Karpas-422 (cell line): Measurements from ENCODE around the gene TOP3B. TPM values are rescaled to one million over a fixed set of nuclear protein-coding genes. Genes with fewer than 3 reads are reported as not detected.

ENCODE experiments used
- DNase-seq: peaks from one replicate; pipeline ENCODE4 v3.0.0-alpha.2; 2015
- H2AFZ ChIP-seq: fragments of 200-600 bp; sonication (generic); 2 replicates; pipeline ENCODE4 v1.6.1; 2014; ENCODE audit warnings: antibody characterized with exemption, low read length, mixed read lengths
- H3K27ac ChIP-seq: fragments of 200-600 bp; sonication (generic); 2 replicates; pipeline ENCODE4 v1.5.1; 2014; ENCODE audit warnings: mild to moderate bottlenecking, low read length, moderate library complexity
- H3K27me3 ChIP-seq: fragments of 200-600 bp; sonication (generic); 2 replicates; pipeline ENCODE4 v1.6.1; 2014; ENCODE audit warnings: low read length, mixed read lengths
- H3K36me3 ChIP-seq: fragments of 200-600 bp; sonication (generic); 2 replicates; pipeline ENCODE4 v1.6.1; 2014; ENCODE audit warnings: low read length, mixed read lengths; ENCODE audit not compliant: insufficient read depth
- H3K4me1 ChIP-seq: fragments of 200-600 bp; sonication (generic); 2 replicates; pipeline ENCODE4 v1.6.1; 2014; ENCODE audit warnings: mild to moderate bottlenecking, low read length, mixed read lengths
- H3K4me2 ChIP-seq: fragments of 200-600 bp; sonication (generic); 2 replicates; pipeline ENCODE4 v1.6.1; 2014; ENCODE audit warnings: low read length, low read depth, mild to moderate bottlenecking; ENCODE audit not compliant: poor library complexity, severe bottlenecking
- H3K4me3 ChIP-seq: fragments of 200-600 bp; sonication (generic); 2 replicates; pipeline ENCODE4 v1.5.1; 2014; ENCODE audit warnings: mild to moderate bottlenecking, antibody characterized with exemption, low read length, mixed read lengths
- H3K79me2 ChIP-seq: fragments of 200-600 bp; sonication (generic); 2 replicates; pipeline ENCODE4 v1.6.1; 2014; ENCODE audit warnings: mild to moderate bottlenecking, low read length, mixed read lengths
- H3K9ac ChIP-seq: fragments of 200-600 bp; sonication (generic); 2 replicates; pipeline ENCODE4 v1.6.0; 2014; ENCODE audit warnings: low read length
- H3K9me2 ChIP-seq: fragments of 200-600 bp; sonication (generic), shearing (Covaris generic); replicated peaks from 2 replicates; pipeline ENCODE4 v1.6.0; 2014; ENCODE audit warnings: mild to moderate bottlenecking, low read length, moderate library complexity; ENCODE audit not compliant: insufficient read depth
- H3K9me3 ChIP-seq: fragments of 300-700, 200-600 bp; sonication (generic); 2 replicates; pipeline ENCODE4 v1.6.1; 2014; ENCODE audit warnings: low read length, mixed read lengths
- H4K20me1 ChIP-seq: fragments of 200-600 bp; sonication (generic); 2 replicates; pipeline ENCODE4 v1.6.1; 2014; ENCODE audit warnings: mild to moderate bottlenecking, antibody characterized with exemption, low read length, low read depth; ENCODE audit not compliant: insufficient read depth
- total RNA-seq: library from RNA; depleted of rRNA; stranded (reverse); fragments of >200 nt; shearing (Covaris generic); gene quantifications from 2 replicates; pipeline ENCODE4 v1.2.3, GENCODE V29; 2014; ENCODE audit warnings: low replicate concordance

The TOP3B gene
- total RNA-seq, 1 experiment from 2014 or later, result 38.1 TPM

DNA sequence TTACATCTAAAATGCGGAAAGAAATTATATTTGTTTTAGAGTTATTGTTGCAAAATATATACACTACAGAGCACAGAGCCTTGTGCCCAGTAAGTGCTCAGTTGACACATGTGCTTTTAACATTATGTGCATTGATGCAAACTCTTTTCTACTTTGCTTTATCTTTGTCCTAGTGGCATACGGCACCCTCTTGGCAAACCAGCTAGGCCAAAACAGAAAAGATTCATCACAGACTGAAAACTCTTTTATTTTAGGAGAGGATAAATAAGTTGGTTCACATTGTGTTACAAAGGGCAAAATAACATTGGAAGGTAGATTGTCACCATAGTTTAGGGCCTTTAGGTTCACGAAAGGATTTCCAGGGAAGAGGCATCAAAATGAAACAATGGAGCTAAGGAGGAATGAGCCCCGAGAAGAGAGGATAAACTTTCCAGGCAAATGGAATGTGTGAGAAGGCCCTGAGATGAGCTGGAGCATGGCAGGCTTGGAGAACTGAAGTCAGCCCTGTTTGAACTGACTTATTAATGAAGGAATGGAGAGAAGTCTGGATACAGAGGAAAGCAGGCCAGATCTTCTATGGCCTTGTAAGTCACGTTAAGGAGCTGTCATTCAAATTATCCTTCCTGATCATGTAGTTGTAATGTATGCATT, 23.5 kb upstream of the TOP3B start:
- Histone ChIP-seq H3K4me1 (peaks cover 36% of the 10 kb centered on the region), H3K4me2 (peak overlapping the region; percentile 44), H3K9me3 (no peaks in the 10 kb centered on the region), H3K36me3 (no peaks in the 10 kb centered on the region), H3K27ac (peak overlapping the region; percentile 64), H3K9me2 (no peaks in the 10 kb centered on the region), H3K27me3 (no peaks in the 10 kb centered on the region), H3K79me2 (no peaks in the 10 kb centered on the region), H2AFZ (peak overlapping the region; percentile 76), H3K9ac (0 out of 2 replicates have a peak overlapping the region, but pooled peaks have one; percentile 29), H4K20me1 (no peaks in the 10 kb centered on the region), H3K4me3 (no peak overlapping the region)
- no peak for DNase-seq

DNA sequence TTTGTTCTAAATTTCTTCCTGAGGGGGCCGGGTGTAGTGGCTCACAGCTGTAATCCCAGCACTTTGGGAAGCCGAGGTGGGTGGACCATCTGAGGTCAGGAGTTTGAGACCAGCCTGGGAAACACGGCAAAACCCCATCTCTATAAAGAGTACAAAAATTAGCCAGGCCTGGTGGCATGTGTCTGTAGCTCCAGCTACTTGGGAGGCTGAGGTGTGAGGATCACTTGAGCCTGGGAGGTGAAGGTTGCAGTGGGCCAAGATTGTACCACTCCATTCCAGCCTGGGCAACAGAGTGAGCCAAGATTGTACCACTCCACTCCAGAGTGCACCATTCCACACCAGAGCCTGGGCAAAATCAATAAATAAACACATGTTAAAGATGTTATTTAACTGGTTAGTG, 20.6 kb upstream of the TOP3B start:
- H3K9ac ChIP-seq, result no peak overlapping the region
- no peak overlapping the region for H2AFZ ChIP-seq
- no peaks in the 10 kb centered on the region for H3K36me3 ChIP-seq
- DNase-seq, result no peak
- no peaks in the 10 kb centered on the region for H3K27me3 ChIP-seq
- H3K27ac ChIP-seq, result no peak overlapping the region
- H3K79me2 ChIP-seq, result no peaks in the 10 kb centered on the region
- H3K9me2 ChIP-seq, result no peaks in the 10 kb centered on the region
- no peaks in the 10 kb centered on the region for H3K9me3 ChIP-seq
- H3K4me3 ChIP-seq, result no peak overlapping the region
- no peaks in the 10 kb centered on the region for H4K20me1 ChIP-seq
- no peak overlapping the region for H3K4me2 ChIP-seq
- peaks cover 17% of the 10 kb centered on the region for H3K4me1 ChIP-seq

DNA sequence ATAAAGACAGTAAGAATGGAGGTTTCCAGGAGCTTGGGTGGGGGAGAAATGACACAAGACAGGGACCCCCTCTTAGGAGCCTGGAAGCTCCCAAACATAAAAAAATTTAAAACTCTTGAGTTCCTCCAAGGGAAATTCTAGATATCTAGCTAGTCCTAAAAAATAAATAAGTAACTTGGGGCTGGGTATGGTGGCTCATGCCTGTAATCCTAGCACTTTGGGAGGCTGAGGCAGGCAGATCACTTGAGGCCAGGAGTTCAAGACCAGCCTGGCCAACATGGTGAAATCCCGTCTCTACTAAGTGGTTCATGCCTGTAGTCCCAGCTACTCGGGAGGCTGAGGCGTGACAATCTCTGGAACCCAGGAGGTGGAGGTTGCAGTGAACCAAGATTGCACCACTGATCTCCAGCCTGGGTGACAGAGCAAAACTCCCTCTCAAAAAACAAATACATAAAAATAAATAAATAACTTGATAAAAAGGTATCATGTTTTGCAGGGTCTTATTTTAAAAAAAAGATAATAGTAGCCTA, 20.0 kb upstream of the TOP3B start:
- H3K4me1 ChIP-seq, result peaks cover 17% of the 10 kb centered on the region
- H3K9ac ChIP-seq, result no peak overlapping the region
- H3K4me2 ChIP-seq, result no peak overlapping the region
- H3K27ac ChIP-seq, result no peak overlapping the region
- H3K9me2 ChIP-seq, result no peaks in the 10 kb centered on the region
- H3K4me3 ChIP-seq, result no peak overlapping the region
- H3K9me3 ChIP-seq, result no peaks in the 10 kb centered on the region
- no peaks in the 10 kb centered on the region for H4K20me1 ChIP-seq
- H3K79me2 ChIP-seq, result no peaks in the 10 kb centered on the region
- H3K27me3 ChIP-seq, result no peaks in the 10 kb centered on the region
- no peak overlapping the region for H2AFZ ChIP-seq
- DNase-seq, result no peak
- no peaks in the 10 kb centered on the region for H3K36me3 ChIP-seq

DNA sequence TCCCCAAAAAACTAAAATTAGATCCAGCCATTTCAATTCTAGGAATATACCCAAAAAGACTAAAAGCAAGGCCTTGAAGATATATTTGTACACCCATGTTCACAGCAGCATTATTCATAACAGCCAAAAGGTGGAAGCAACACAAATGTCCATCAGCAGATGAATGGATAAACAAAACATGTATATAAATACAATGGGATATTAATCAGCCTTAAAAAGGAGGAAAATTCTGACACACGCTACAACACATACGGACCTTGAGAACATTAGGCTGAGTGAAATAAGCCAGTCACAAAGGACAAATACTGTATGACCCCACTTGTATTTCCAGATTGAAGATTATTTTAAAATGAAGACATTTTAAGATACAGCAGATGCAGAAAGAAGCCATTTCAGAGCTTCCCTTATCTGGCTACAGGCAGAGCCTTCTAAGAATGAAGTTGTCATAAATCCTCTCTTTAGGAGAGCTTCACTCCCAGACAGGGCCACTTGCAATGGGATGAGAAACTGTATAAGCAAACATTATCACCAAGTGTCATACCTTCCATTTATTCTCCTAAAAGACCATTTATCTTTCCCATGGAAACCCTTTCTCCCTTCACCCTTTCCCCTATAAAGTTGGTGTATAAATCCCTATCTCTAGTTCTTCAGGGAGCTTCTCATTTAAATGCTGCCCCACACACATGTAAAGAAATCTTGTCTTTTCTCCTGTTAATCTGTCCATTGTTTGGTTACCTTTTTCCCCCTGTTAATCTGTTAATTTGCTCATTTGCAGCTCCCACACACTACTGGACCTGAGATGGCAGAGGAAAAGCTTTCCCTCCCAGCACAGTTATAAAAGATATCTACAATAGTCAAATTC, 19.3 kb upstream of the TOP3B start:
- Histone ChIP-seq H2AFZ (no peak overlapping the region), H3K4me3 (no peak overlapping the region), H3K9me3 (no peaks in the 10 kb centered on the region), H3K27ac (no peak overlapping the region), H3K9me2 (no peaks in the 10 kb centered on the region), H3K36me3 (no peaks in the 10 kb centered on the region), H3K27me3 (no peaks in the 10 kb centered on the region), H4K20me1 (no peaks in the 10 kb centered on the region), H3K79me2 (no peaks in the 10 kb centered on the region), H3K9ac (no peak overlapping the region), H3K4me2 (no peak overlapping the region), H3K4me1 (peaks cover 17% of the 10 kb centered on the region)
- no peak for DNase-seq

DNA sequence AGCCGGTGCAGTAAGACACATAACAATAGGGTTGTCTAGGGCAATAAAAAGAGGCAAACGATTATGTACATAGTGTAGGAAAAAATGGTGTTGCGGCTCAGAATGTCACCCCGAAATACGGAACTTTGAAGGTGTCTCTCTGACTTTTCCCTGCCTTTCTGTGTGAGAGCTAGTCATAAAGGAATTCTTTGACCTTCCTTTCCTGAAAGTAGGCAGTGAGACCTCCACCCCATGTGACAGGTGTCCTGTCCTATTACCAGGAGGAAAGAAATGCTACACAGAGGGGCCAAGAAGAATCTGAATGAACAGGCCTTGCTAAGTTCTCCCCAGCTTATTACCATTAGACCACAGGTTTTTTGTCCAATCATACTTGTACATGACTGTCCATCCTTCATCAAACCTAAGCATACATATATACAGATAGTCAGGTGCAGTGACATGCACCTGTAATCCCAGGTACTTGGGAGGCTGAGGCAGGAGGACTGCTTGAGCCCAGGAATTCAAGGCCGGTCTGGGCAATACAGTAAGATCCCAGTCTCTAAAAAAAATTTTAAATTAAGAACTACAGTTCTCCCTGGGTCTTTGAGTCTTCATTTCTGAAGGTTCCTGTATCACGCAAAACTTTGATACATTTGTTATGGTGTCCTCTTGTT, 16.1 kb upstream of the TOP3B start:
- Histone ChIP-seq H3K4me1 (no peaks in the 10 kb centered on the region), H3K27me3 (no peaks in the 10 kb centered on the region), H3K79me2 (no peaks in the 10 kb centered on the region), H4K20me1 (no peaks in the 10 kb centered on the region), H3K4me3 (no peak overlapping the region), H3K27ac (no peak overlapping the region), H3K9me2 (no peaks in the 10 kb centered on the region), H2AFZ (no peak overlapping the region), H3K9me3 (no peaks in the 10 kb centered on the region), H3K9ac (no peak overlapping the region), H3K36me3 (no peaks in the 10 kb centered on the region), H3K4me2 (no peak overlapping the region)
- no peak for DNase-seq

DNA sequence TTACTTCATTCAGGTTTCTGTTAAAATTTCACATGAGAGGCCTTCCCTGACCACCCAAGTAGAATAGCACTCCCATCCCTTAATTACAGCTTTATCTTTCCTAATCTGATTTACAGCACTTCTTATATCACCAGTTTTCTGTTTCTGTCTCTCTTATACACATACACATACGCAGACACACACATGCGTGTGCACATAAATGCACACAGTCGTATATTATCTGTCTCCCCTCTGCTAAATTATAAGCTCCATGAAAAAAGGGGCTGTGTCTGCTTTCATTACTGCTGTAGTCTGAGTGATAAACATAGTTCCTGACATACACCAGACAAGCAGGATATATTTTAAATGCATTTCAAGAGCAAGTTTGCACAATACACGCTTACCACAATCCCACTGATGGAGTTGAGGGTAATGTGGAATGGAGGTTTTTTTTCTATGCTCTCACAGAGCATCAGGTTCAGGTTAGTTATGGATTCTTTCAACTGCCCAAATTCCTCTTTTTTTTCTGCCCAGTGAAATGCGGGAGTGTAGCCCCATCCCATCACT, 13.7 kb upstream of the TOP3B start:
- Histone ChIP-seq H3K36me3 (no peaks in the 10 kb centered on the region), H2AFZ (no peak overlapping the region), H4K20me1 (no peaks in the 10 kb centered on the region), H3K27ac (no peak overlapping the region), H3K9me2 (no peaks in the 10 kb centered on the region), H3K4me1 (no peaks in the 10 kb centered on the region), H3K9me3 (no peaks in the 10 kb centered on the region), H3K79me2 (no peaks in the 10 kb centered on the region), H3K27me3 (no peaks in the 10 kb centered on the region), H3K9ac (no peak overlapping the region), H3K4me2 (no peak overlapping the region), H3K4me3 (no peak overlapping the region)
- no peak for DNase-seq

DNA sequence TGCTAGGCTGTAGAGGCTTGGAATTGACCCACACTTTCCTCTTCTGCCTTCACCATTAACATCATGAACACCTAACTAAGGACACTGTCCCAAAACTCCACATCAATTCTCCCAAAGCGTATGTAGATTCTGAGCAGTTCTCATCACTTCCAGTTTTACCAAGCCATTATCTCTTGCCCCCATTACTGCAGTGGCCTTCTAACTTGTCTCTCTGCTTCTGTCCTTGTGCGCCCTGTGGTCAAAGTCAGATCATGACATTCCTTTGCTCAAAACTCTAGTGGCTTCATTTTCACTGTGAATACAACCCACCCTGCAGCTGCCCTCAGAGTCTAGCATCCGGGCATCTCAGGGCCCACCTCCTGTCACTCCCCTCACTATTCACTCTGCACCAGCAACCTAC, 13.1 kb upstream of the TOP3B start:
- H2AFZ ChIP-seq, result no peak overlapping the region

More for the DNA sequence above, 13.1 kb upstream of the TOP3B start:
- Histone ChIP-seq H3K4me1 (no peaks in the 10 kb centered on the region), H3K79me2 (no peaks in the 10 kb centered on the region), H3K9me3 (no peaks in the 10 kb centered on the region), H3K27ac (no peak overlapping the region), H3K4me3 (no peak overlapping the region), H3K9me2 (no peaks in the 10 kb centered on the region), H3K4me2 (no peak overlapping the region), H4K20me1 (no peaks in the 10 kb centered on the region), H3K36me3 (no peaks in the 10 kb centered on the region), H3K9ac (no peak overlapping the region), H3K27me3 (no peaks in the 10 kb centered on the region)
- DNase-seq, result no peak
